Umbilical cord (tissue), 2 donors: Measurements from ENCODE around the gene TRIP13. TPM values are rescaled to one million over a fixed set of nuclear protein-coding genes. Genes with fewer than 3 reads are reported as not detected.

Experiments
- DNase-seq: peaks from one replicate; pipeline ENCODE4 v3.0.0-alpha.2; 2015; ENCODE audit warnings: low spot score
- total RNA-seq: library from RNA; depleted of rRNA; stranded (reverse); fragments of >200 nt; gene quantifications from one replicate; pipeline ENCODE4 v1.2.3, GENCODE V29; 2014; ENCODE audit warnings: low replicate concordance; ENCODE audit not compliant: insufficient read depth

Gene TRIP13
- total RNA-seq, 1 donor from 2014 or later, result 2.9 TPM

DNA sequence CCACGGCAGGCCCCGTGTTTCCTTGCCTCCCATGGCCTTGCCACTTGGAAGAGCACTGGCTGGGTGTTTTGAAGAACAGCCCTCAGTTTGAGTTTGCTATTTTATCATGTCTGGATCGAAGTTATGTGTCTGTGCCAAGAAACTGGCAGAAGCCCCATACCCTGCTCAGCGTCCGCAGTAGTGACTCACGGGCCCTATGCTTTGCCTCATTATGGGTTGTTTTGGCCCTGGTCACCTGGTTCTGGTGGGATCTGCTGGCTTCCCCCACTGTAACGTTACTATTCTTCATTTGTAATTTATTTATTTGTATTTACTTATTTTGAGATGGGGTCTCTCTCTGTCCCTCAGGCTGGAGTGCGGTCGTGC is 73.6 kb downstream of the TRIP13 start:
- no peak for DNase-seq

GRCh38 chr5:966941-967340 is 74.3 kb downstream of the TRIP13 start:
- DNase-seq, result no peak

Other genes with a start within 250 kb of the TRIP13 start
- 1.9 TPM for gene TPPP, start 199.5 kb upstream of the TRIP13 start, total RNA-seq
- gene ZDHHC11B, start 108.2 kb upstream of the TRIP13 start, total RNA-seq, result 4.3 TPM
- not detected for gene ZDHHC11, start 41.9 kb upstream of the TRIP13 start, total RNA-seq
- gene BRD9, start 83 bp upstream of the TRIP13 start, total RNA-seq, result 29.6 TPM
- 1.9 TPM for gene NKD2, start 115.9 kb downstream of the TRIP13 start, total RNA-seq
- 5.1 TPM for gene SLC12A7, start 219.2 kb downstream of the TRIP13 start, total RNA-seq